Activated T-helper 9 cell treated with anti-CD3 and anti-CD28 coated beads, Interleukin-2, amount 50 U/mL, for 16 hours (primary cell): Measurements from ENCODE around the gene CMSS1.

ENCODE experiments used
- DNase-seq: peaks from one replicate; pipeline ENCODE4 v3.0.0-alpha.2; 2020; ENCODE audit warnings: low read depth

CMSS1 gene

DNA sequence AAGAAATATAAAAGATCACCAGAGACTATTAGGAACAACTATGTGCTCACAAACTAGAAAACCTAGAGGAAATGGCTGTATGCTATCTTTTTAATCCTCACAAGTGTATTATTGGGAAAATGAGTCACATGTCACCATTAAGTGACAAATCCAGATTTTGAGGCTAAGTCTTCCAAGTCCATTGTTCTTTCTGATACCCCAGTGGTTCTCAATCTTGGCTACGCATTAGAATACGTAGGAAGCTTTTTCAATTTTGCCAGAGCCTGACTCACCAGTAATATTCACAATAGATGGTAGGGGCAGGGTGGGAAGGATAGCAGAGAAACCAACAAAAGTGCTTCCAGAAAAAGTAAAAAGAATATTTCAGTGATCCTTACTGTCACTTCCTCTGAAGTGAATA is 179.6 kb downstream of the CMSS1 start:
- no peak for DNase-seq

DNA sequence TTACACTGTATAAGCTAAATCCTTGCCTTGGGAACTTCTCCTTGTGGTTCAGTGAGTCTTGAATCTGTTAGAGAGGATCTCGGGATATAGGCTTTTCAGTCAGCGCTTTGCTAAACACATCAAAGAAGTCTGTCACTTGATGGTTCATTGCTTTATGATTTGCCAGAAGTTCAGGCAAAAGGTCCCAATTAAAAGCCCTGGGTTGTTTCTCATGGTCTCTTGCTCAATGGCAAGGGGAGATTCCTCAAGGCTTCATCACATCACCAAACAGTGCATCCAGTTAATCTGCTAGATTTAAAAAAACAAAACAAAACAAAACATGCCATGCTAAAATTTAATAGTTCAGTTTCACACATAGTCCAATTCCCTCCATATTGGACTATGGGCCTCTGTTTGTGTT is 181.9 kb downstream of the CMSS1 start:
- DNase-seq: no peak

DNA sequence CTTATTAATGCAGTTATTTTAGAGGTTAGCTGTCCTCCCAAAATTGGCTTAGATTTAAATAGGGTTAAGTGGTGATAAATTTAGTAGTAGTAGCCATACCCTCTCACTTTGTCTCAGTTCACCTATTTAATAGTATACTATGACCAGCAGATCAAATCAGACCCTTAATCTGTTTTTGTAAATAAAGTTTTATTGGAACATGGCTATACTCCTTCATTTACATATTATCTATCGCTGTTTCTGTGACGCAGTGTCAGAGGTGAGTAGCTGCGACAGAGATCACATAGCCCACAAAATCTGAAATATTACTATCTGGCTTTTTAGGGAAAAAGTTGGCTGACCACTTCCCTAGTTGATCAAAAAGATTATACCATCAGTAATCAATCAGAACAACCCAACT is 183.4 kb downstream of the CMSS1 start:
- DNase-seq: no peak

DNA sequence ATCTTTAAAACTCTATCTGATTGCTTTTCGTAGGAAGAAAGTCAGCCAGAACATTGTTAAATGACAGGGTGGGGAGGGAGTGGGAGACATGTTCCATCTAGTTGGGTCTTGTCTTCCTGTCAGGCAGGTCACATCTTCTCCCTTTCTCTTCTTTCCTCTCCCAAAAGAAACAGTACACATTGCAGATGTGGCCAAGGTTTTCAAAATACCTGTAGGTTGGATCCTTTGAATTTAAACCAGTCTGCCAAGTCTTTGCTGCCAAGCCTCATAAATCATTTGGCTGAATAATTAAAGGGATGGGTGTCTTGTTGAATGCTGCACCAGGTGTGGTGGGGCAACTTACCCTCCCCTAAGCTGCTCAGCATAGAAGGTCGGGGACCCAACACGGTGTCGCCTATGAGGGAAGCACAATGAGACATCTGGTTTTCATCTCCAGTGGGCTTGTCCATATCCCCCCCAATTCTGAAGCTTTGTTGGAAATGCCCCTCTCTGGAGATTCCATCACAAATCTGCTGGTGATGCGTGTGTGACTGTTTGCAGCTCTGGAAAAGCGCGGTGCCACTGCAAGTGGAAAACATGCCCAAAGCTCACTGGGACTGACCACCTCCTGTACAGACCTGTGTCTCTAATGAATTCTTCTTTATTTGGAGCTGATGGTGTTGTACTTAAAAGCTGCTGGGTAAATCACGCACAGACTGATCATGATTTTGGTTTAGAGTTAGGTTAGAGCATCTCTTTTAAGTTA is 184.0 kb downstream of the CMSS1 start:
- no peak for DNase-seq

DNA sequence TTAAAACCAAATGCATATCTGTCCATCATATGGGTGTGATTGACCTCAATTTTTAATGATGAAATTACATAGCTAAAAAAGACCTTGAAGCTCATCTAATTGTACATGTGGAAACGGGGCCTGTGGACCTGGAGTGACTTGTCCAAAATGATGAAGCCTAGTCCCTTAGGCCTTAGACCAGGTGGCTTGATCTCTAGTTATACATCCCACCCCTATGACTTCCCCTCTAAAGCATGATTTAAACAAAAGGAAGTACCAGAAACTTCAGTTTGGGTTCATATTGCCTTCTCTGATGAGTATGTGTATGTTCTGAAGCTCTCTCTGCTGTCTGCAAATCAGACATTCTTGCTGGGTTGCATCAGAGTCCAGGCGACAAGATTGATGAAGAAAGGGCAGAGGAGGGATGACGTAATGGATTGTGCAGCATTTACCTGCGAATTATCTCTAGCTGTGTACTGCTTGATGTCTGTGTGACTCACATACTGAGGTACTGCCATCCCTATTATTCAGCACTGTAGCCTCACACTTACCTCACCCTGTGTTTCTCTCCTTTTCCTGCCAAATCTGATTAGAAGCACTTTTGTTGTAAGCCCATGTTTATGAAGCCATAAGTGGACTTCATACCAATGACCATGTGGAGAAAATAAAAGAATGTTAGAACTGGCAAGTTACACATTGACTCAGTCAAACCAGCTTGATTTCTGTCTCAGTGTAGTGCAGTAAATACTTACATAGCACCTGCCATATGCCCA is 185.1 kb downstream of the CMSS1 start:
- DNase-seq: no peak

DNA sequence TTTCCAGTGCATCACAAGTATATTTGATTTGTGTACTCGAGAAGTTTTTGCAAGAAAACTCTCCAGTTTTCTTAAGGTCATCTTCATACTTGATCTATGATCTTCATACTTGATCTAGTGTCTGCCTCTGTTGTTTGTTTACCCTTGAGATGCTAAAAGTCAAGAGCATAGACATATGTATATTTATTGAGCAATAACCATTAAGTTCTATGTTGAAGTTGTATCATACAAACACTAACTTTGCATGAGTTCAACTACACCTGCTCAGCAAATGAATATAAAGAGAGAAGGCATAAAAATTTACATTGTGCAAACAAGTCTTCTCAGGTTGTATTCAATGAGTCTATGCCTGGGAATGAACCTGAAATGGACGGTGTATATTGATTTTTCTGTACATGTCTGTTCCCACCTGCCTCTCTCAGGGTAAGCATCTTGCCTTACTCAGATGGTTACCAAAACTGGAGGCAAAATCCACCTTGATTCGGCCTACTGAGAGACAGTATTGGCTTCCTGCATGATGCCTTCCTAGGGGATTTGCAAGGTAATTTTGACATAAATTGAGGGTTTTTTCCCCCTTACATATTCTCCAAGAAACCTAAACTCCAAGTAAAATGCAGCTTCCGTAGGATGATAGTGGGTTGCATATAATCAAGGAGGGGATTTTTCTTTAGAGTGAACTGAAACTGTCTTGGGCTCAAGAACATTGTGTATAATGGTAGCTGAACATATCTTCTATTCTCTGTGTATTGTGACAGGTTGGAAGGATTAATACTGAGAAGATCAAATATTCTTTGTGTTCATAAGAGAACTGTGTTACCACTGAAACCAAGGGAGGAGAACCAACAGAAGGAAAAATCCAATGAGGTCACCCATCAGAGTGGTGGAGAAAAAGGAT is 186.2 kb downstream of the CMSS1 start:
- DNase-seq: no peak

DNA sequence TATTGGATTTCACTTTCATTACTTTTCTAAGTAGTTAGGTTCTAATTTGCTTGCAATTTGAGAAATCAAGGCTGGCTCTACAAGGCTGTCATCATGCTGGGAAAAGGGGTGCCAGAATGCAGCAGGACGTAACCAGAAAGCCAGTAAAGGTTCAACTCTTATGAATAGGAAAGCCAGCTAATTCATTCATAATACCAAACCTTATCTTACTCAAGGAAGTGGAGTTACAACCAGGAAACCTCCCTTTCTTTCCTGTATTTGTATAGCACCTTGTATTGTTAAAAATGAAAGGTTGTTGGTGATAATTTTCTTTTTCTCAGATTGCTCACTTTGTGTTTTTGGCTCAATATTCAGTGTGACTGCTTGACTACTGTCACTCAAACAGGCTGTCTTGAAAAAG is 187.3 kb downstream of the CMSS1 start:
- no peak for DNase-seq

DNA sequence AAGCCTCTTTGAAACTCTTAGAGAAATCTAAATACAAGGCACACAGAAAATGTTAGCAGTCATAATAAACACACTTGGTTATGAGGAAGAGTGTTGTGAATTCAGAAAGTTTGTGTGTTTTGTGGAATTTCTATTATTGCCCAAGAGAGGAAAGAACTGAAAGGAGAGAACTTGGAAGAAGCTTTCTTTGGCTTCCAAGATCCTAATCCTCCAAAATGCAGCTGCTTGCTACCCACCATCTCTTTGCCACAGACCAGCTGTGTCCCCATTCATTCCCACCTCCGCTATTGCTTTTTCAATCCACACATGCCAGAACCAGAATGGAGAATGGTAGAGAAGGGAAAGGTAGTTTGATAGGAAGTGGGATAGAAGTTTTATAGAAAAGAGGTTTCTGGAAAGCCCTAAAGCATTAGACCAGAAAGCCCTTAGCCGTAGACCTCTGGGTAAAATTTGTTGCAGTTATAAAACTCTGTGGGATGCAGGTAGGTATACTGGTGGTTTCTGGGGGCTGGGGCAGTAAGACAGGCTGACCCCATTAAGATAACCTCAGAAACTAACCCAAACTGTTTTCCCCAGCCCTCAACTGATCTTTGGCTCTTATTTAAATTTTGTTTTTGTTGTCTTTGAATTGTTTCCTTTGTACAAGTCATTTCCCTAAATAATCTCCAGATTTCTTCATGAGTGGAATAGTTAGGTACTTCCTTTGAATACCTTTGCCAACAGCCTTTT is 188.2 kb downstream of the CMSS1 start:
- no peak for DNase-seq

DNA sequence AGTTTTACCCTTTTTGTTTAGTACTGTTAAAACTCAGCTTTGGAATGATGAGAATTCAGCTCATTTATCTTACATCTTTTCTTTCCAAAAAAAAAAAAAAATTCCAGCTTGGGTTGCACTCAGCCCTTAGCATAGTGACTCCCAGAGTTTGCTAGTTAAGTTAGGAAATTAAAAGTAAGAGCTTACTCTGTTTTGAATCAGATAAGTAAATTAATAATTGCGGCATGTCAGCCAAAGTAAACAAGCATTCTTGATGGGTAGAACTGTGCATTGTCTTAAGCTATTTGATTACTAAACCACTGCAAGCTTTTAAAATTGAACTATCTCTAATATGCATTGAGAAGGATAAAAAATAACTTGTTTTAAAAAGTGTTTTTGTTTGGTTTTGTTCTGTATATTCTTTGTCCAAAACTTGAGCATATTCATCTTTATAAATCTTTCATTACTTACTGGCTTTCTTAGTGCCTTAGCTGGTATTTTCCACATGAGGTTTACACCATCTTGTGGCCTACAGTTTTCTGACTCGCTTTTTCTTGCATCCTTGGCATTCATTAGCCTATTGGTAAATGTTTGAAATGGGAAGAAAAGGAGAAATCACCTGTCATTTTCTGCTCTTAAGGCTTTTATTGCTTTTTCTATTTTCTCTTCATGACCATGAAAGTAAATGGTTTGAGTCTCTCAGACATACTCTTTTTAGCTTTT is 189.1 kb downstream of the CMSS1 start:
- DNase-seq: no peak

DNA sequence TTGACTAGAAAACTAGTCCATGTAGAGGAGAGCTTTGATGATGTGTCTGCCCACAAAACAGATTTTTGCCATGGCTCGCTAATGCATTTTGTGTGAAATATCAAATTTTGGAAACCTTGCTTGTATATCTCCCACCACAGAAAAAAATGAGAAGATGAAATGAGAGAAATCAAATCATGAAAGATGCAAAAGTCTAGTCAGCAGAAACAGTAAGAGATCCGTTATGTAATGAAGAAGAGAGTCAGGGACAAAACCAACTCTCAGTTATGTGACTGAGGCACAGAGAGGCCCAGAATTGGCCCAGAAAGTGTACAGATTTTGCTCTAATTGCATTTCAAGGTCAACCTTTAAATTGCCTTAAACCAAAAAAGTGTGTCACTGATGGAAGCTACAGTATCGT is 189.7 kb downstream of the CMSS1 start:
- DNase-seq: no peak

DNA sequence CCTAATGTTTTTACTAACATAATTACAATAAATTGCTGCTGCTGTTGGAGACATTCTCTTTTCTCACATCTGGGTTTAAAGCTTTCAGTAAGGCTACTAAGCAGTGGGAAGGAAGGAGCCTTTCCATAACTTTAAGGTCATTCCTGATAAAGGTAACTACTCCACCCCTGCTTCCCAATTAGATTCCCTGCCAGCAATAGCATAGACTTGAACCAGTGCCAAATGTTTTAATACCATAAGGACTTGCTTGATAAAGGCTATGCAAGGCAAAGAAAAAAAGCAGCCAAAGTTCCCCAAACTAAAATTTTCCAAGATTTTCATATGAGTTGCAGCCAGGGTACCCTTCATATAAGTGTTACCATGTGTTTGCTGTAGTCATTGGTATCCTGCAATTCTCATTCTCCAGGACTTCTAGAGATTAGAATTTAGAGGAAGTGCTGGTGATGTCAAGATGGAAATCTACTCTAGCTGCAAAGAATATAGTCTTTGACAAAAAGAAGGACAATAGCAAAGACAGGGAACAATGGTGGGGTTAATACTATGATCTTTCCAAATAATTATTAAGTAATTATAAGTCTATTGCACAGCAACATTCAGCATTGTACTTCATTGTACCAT is 190.5 kb downstream of the CMSS1 start:
- no peak for DNase-seq

DNA sequence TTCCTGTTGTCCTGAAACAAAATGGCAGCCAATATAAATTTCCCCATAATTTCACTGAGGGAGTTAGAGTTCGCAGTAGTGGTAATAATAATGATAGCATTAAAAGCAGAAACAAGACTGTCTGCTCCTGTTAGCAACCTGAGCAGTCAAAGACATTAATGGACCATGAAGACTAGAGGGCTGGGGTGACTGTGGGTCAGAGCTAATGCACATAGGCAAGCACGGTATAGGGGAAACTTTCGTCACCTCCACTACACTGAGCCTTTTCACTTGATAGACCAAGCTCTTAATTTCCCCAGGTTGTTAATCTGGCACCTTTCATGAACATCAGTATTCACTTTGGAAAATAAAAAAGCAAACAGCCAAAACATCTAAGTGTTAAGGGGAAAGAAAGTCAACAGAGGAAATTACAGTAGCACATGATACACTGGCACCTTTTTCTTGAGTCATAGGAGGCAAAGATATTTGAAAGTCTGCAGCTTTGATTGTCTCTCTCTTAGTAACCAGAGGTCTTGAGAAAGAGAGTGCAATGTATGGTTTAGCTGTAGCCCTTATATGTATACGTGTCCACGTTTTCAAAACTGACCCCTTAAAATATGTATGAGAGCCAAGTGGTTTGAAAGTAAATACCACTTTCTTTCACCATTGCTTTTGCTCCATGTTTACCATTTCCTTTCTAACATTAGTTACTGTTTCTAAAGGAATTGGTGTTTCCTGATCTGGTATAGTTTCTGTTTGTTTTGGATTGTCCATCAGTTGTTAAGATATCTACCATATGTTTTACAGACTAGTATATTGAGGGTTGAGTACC is 191.8 kb downstream of the CMSS1 start:
- no peak for DNase-seq

DNA sequence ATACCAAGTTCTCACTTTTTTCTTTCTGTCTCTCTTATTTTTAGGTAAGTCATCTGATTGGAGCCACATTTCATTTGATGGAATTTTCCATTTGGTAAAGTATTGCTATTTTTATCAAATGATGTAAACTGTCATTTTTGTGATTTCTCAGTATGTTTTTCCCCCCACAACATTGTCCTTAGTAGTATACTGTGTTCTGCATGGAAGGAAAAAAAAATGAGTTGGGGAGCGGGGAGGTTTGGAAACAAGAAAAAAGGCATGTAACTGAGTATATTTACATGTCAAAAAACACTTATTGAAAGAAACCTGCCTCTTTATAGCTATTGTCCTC is 192.4 kb downstream of the CMSS1 start:
- no peak for DNase-seq

DNA sequence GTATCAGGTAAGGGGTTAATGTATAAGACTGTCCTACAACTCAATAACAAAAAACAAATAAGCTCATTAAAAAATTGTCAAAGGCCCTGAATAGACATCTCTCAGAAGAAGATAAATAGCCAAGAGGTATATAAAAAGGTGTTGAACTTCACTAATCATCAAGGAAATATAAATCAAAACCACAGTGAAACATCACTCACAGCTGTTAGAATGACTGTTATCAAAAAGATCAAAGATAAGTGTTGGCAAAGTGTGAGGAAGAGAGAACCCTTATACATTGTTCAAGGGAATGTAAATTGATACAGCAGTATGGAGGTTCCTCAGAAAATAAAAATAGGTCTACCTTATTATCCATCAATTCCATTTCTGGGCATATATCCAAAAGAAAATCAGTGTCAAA is 201.1 kb downstream of the CMSS1 start:
- DNase-seq: no peak

DNA sequence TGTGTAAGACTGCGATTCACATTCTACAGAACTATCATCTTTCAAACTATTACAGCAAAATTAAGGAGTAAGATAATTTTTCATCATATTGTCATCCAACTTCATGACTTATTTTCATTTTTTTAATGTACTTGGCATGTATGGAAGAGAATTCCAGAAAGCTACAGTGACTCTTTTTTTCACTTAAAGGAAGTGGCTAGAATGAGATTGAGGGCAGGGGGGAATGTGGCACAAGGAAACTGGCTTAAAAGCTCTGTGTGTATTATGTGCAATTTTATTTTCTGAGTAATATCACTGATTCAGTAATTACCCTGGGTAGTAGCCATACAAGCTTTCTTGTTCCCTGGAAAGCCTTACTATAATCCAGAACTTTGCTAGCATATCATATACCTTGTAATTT is 202.1 kb downstream of the CMSS1 start:
- no peak for DNase-seq

DNA sequence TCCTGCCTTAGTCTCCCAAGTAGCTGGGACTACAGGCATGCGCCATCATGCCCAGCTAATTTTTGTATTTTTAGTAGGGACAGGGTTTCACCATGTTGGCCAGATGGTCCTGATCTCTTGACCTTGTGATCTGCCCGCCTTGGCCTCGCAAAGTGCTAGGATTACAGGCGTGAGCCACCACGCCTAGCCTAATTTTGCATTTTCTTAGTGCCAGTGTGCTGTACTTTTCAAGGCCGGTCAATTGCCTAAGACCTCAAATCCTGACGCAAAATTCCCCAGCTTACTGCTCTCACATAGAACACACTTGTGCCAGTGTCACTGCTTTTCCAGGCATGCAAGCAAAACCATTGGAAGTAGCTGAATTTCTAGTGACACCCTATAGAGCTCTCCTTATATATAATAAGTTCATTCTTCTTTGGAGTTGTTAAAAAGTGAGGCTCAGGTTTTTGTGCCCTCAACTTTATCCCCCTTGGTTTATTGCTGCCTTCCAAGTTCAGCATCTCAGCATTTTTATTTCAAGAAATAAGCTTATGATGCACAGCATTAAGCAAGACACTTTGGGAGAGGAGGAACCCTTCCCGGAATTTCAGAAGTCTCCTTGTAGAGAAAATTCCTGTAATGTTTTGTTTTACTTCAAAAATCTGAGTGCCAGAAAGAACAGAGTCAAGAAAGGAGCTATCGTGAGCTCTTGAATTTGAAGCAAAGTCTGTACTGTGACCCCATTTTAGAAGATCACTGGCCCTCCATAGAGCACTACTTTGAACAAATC is 203.4 kb downstream of the CMSS1 start:
- DNase-seq: no peak

DNA sequence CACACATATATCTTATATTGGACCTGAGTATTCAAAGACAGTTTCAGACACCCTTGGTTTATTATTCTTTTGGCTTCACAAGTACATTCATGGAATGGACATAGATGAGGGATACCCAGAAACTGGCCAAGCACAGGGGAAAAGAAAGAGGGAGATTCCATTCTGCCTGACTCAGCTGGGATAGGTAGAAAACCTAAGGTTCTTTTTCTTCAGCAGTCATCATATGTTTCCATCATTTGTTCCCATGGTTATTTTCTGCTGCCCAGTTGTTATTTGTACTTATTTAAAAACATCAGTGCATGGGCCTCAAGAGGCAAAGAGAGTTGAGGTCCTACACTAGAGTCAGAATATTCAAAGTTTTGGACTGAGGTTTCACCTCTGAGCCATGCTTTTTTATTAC is 204.8 kb downstream of the CMSS1 start:
- no peak for DNase-seq

DNA sequence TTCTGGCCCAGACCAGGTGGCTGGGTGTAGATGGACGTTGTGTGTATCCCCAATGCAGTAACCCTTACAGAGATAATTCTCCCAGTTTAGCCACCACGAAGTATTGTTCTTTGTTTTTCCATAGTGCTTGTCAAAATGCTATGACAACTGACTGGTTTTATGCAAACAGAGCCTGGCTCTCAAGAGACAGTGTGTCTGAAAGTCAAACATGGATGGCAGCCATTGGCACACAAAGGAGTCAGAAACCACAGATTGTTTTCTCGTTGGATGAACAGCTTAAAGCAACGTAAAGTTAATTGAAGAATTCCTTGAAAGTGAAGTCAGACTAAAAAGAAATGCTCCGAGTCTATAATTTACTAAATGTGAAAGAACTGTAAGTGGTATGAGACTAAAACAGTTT is 205.5 kb downstream of the CMSS1 start:
- DNase-seq: no peak

DNA sequence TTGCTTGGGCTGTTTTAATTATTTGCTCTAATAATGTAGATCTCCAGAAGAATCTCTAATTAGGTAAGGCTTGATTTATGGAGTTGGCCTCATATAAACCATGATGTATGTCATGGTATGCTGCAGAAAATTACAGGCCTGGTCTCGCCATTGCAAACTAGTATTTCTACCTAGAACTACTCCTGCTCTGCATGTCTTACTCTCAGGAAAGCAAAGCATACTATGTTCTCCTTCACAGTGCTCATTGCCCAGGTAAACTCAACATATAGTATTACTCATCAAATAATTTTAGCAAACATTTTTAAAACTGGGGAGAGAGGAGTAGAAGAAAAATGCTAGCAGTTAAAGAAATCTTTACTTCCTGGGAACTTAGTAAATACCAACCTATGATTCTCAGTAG is 205.9 kb downstream of the CMSS1 start:
- no peak for DNase-seq
